GM12891 (cell line): ENCODE results near the gene SERPINB13.

Source experiments
- PAX5 ChIP-seq: IDR thresholded peaks from 2 replicates; pipeline ENCODE4 v1.6.1; 2011; ENCODE audit warnings: low read length, moderate library complexity, mild to moderate bottlenecking; ENCODE audit not compliant: insufficient read depth, severe bottlenecking
- POLR2AphosphoS5 ChIP-seq: IDR thresholded peaks from 2 replicates; pipeline ENCODE4 v1.6.1; 2011; ENCODE audit warnings: low read depth, low read length, control low read depth

DNA sequence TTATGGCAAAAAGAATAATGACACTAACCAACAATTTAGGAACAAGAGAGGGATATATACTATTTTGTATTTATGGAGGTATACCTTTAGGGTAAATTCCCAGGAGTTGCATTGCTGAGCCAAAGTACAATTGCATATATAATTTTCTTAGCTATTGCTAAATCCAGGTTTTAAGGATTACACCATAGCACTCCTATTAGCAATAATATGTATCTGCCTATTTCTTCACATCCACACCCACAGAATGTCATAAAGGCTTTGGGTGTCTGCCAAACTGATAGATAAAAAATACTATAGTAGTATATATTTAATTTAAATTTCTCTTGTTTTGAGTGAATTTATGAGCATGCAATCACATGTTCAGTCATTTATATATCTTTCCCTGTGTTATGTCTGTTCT is 11.5 kb upstream of the SERPINB13 start:
- no peak for TF ChIP-seq POLR2AphosphoS5
- TF ChIP-seq PAX5: no peak
